ENCODE measurements around the gene TRDMT1.

The TRDMT1 gene

DNA sequence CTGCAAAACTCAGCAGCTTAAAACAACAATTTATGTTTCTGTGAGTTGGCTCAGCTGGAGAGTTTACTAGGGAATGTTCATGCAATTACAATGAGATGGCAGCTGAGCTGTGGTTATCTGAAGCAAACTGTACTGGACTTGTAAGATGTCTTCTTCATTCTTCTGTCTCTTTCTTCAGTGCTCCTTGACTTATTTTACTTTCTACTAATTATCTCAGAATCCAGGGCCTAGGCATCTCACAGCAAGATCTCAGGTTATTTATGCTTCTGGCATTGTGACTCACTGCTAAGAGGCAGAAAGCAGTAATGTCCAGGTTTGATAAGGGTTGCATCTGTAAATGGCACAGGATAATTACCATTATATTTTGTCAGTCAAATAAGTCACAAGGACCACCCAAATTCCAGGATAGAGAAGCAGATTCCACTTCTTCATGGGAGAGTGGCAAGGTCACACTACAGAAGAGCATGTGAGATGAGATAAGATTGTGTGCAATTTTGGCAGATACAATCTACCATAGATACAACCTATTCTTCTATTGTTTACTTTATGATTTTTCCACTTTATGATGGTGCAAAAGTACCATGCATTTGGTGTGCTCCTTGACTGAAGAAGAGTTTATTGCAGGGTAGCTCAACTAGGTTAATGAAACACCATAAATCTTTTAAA is 43.4 kb upstream of the TRDMT1 start:
- H4K5ac ChIP-seq (ENCODE audit: low read length) = no peak overlapping the region
- H3K23ac ChIP-seq (ENCODE audit: low read length) = no peak overlapping the region
- H3K18ac ChIP-seq (ENCODE audit: low read length) = no peak overlapping the region
- no peak overlapping the region for H3K4me2 ChIP-seq (ENCODE audit: low read length)
- H3K56ac ChIP-seq (ENCODE audit: low read length) = no peak overlapping the region
- no peak overlapping the region for H2AK5ac ChIP-seq (ENCODE audit: low read length)
- H3K79me1 ChIP-seq (ENCODE audit: low read length) = no peaks in the 10 kb centered on the region
- no peaks in the 10 kb centered on the region for H3K27me3 ChIP-seq (ENCODE audit: insufficient read depth, low read length, poor library complexity)
- DNase-seq = no peak
- no peaks in the 10 kb centered on the region for H3K4me1 ChIP-seq (ENCODE audit: control insufficient read depth, low read depth, low read length)
- H2BK15ac ChIP-seq (replicated peaks; ENCODE audit: low read depth) = no peak overlapping the region
- H3K36me3 ChIP-seq (ENCODE audit: control insufficient read depth, insufficient read depth, low read length) = no peaks in the 10 kb centered on the region
- H2BK5ac ChIP-seq (ENCODE audit: low read length) = no peak overlapping the region
- H3K4ac ChIP-seq (ENCODE audit: low read depth, low read length) = no peak overlapping the region
- H3K79me2 ChIP-seq (ENCODE audit: control insufficient read depth, insufficient read depth, low read length) = no peaks in the 10 kb centered on the region
- no peak overlapping the region for H3K27ac ChIP-seq (ENCODE audit: low read depth, low read length)
- H3K9ac ChIP-seq (ENCODE audit: low read length) = no peak overlapping the region
- H2BK120ac ChIP-seq (ENCODE audit: low read depth, low read length) = no peak overlapping the region
- no peak overlapping the region for H3K4me3 ChIP-seq (ENCODE audit: low read length)
- H4K8ac ChIP-seq (ENCODE audit: low read depth, low read length) = no peak overlapping the region

DNA sequence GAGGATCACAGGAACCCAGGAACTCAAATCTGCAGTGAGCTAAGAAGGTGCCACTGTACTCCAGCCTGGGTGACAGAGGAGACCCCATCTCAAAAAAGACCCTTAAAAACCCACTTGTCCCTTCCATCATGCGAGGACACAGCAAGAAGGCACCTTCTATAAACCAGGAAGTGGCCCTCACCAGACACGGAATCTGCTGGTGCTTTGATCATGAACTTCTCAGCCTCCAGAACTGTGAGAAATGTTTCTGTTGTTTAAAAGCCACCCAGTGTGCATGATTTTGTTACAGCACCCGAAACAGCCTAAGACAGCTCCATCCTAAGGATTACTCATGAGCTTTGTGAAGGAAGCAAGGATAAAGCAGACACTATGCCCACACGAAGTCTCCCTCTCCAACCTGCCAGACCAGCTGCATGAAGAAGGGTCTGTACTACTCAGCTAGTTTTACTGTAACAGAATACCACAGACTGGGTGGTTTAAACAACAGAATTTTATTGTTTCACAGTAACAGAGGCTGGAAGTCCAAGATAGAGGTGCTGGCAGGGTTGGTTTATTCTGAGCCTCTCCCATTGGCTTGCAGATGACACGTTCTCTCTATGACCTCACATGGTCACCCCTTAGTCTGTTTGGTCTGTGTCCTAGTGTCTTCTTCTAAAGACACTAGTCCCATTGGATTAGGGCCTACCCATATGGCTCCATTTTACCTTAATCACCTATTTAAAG is 40.3 kb upstream of the TRDMT1 start:
- no peaks in the 10 kb centered on the region for H3K79me2 ChIP-seq (ENCODE audit: control insufficient read depth, insufficient read depth, low read length)
- H2BK15ac ChIP-seq (replicated peaks; ENCODE audit: low read depth) = no peak overlapping the region
- H2BK120ac ChIP-seq (ENCODE audit: low read depth, low read length) = no peak overlapping the region
- no peak overlapping the region for H3K4ac ChIP-seq (ENCODE audit: low read depth, low read length)
- H3K36me3 ChIP-seq (ENCODE audit: control insufficient read depth, insufficient read depth, low read length) = no peaks in the 10 kb centered on the region
- no peak overlapping the region for H4K5ac ChIP-seq (ENCODE audit: low read length)
- H3K9ac ChIP-seq (ENCODE audit: low read length) = no peak overlapping the region
- H4K8ac ChIP-seq (ENCODE audit: low read depth, low read length) = no peak overlapping the region
- no peak for DNase-seq
- no peak overlapping the region for H3K23ac ChIP-seq (ENCODE audit: low read length)
- no peaks in the 10 kb centered on the region for H3K4me1 ChIP-seq (ENCODE audit: control insufficient read depth, low read depth, low read length)
- H2AK5ac ChIP-seq (ENCODE audit: low read length) = no peak overlapping the region
- H3K4me3 ChIP-seq (ENCODE audit: low read length) = no peak overlapping the region
- H3K4me2 ChIP-seq (ENCODE audit: low read length) = no peak overlapping the region
- H2BK5ac ChIP-seq (ENCODE audit: low read length) = no peak overlapping the region
- no peak overlapping the region for H3K18ac ChIP-seq (ENCODE audit: low read length)
- no CpG with 5 or more reads among the region's 5 CpGs for WGBS (ENCODE audit: extremely low coverage, insufficient coverage, low lambda C conversion rate)
- no peak overlapping the region for H3K56ac ChIP-seq (ENCODE audit: low read length)
- H3K79me1 ChIP-seq (ENCODE audit: low read length) = no peaks in the 10 kb centered on the region
- H3K27ac ChIP-seq (ENCODE audit: low read depth, low read length) = no peak overlapping the region
- no peaks in the 10 kb centered on the region for H3K27me3 ChIP-seq (ENCODE audit: insufficient read depth, low read length, poor library complexity)

DNA sequence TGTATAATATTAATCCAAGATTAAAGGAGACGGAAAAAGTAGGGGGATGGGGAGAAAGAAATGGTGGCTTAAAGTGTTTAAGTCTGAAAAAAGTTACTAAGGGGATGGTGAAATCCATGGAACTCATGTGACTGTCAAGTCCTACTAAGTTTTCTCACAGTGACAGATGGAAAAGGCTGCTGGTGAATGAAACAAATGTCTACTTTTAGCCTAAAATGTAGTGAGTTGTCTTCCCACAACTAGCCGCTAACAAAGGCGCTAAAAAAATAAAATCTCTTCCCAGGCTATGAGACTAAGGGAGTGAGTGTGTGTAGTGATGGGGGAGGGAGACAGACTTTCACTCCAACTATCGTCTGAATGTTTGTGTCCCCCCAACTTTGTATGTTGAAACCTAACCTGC is 39.1 kb upstream of the TRDMT1 start:
- no peaks in the 10 kb centered on the region for H3K27me3 ChIP-seq (ENCODE audit: insufficient read depth, low read length, poor library complexity)
- no peak overlapping the region for H3K4me3 ChIP-seq (ENCODE audit: low read length)
- no peak overlapping the region for H3K27ac ChIP-seq (ENCODE audit: low read depth, low read length)
- WGBS (ENCODE audit: extremely low coverage, insufficient coverage, low lambda C conversion rate) = no CpG with 5 or more reads among the region's 4 CpGs
- H2BK120ac ChIP-seq (ENCODE audit: low read depth, low read length) = no peak overlapping the region
- no peak overlapping the region for H3K9ac ChIP-seq (ENCODE audit: low read length)
- H3K79me1 ChIP-seq (ENCODE audit: low read length) = no peaks in the 10 kb centered on the region
- H3K56ac ChIP-seq (ENCODE audit: low read length) = no peak overlapping the region
- H4K8ac ChIP-seq (ENCODE audit: low read depth, low read length) = no peak overlapping the region
- no peak overlapping the region for H3K23ac ChIP-seq (ENCODE audit: low read length)
- no peaks in the 10 kb centered on the region for H3K36me3 ChIP-seq (ENCODE audit: control insufficient read depth, insufficient read depth, low read length)
- H2AK5ac ChIP-seq (ENCODE audit: low read length) = no peak overlapping the region
- H4K5ac ChIP-seq (ENCODE audit: low read length) = no peak overlapping the region
- no peak overlapping the region for H3K18ac ChIP-seq (ENCODE audit: low read length)
- no peak overlapping the region for H2BK5ac ChIP-seq (ENCODE audit: low read length)
- H3K4me1 ChIP-seq (ENCODE audit: control insufficient read depth, low read depth, low read length) = no peaks in the 10 kb centered on the region
- H3K4me2 ChIP-seq (ENCODE audit: low read length) = no peak overlapping the region
- no peaks in the 10 kb centered on the region for H3K79me2 ChIP-seq (ENCODE audit: control insufficient read depth, insufficient read depth, low read length)
- no peak overlapping the region for H3K4ac ChIP-seq (ENCODE audit: low read depth, low read length)
- no peak for DNase-seq
- no peak overlapping the region for H2BK15ac ChIP-seq (replicated peaks; ENCODE audit: low read depth)

DNA sequence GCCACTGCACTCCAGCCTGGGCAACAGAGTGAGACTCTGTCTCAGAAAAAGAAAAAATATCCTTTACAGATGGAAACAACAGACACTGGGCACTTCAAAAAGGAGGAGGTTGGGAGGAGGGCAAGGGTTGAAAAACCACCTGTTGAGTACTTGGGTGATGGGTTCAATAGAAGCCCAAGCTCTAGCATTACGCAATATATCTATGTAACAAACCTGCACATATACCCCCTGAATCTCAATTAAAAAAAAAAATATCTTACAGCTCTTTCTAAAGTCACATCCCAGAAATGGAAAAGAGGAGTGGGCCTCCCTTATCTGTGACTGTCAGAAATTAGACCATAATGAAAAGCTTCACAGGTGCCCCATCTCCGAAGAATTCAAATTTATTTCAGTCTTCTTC is 38.6 kb upstream of the TRDMT1 start:
- Histone ChIP-seq H2BK120ac (ENCODE audit: low read depth, low read length) (no peak overlapping the region), H3K23ac (ENCODE audit: low read length) (no peak overlapping the region), H3K56ac (ENCODE audit: low read length) (no peak overlapping the region), H3K4me3 (ENCODE audit: low read length) (no peak overlapping the region), H2AK5ac (ENCODE audit: low read length) (no peak overlapping the region), H3K36me3 (ENCODE audit: control insufficient read depth, insufficient read depth, low read length) (no peaks in the 10 kb centered on the region), H3K27me3 (ENCODE audit: insufficient read depth, low read length, poor library complexity) (no peaks in the 10 kb centered on the region), H3K4me2 (ENCODE audit: low read length) (no peak overlapping the region), H3K79me2 (ENCODE audit: control insufficient read depth, insufficient read depth, low read length) (no peaks in the 10 kb centered on the region), H3K18ac (ENCODE audit: low read length) (no peak overlapping the region), H4K5ac (ENCODE audit: low read length) (no peak overlapping the region), H3K79me1 (ENCODE audit: low read length) (no peaks in the 10 kb centered on the region), H2BK5ac (ENCODE audit: low read length) (no peak overlapping the region), H3K27ac (ENCODE audit: low read depth, low read length) (no peak overlapping the region), H3K4ac (ENCODE audit: low read depth, low read length) (no peak overlapping the region), H2BK15ac (replicated peaks; ENCODE audit: low read depth) (no peak overlapping the region), H4K8ac (ENCODE audit: low read depth, low read length) (no peak overlapping the region), H3K4me1 (ENCODE audit: control insufficient read depth, low read depth, low read length) (no peaks in the 10 kb centered on the region), H3K9ac (ENCODE audit: low read length) (no peak overlapping the region)
- no CpG with 5 or more reads among the region's 2 CpGs for WGBS (ENCODE audit: extremely low coverage, insufficient coverage, low lambda C conversion rate)
- DNase-seq = no peak

DNA sequence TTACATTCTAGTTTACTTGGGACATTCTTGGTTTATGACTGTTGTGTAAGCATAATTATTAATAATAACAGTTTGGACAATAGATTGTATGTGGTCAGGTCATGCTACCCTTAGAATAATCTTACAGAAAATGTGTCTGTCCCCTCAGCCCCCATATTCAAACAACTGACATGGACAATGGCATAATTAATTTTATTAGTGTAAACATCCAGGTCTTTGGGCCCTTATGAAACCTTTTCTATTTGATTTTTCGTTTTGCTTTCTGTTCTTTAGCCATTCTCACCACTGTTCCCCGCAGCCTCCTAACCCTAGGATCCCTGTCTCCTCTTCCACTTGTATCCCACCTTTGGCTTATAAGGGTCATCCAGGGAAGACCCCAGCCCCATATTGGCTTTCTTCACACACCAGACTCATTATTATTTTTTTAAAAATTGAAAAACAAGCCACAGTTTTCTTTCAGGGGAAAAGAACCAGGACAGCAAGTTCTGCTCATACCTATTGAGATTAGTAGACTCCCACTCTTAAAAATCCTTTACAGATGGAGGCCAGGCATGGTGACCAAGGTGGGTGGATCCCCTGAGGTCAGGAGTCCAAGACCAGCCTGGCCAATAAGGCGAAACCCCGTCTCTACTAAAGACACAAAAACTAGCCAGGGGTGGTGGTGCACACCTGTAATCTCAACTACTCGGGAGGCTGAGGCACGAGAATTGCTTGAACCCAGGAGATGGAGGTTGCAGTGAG is 38.0 kb upstream of the TRDMT1 start:
- Histone ChIP-seq H3K9ac (ENCODE audit: low read length) (no peak overlapping the region), H3K36me3 (ENCODE audit: control insufficient read depth, insufficient read depth, low read length) (peaks cover 1% of the 10 kb centered on the region), H3K79me1 (ENCODE audit: low read length) (no peaks in the 10 kb centered on the region), H3K4me2 (ENCODE audit: low read length) (no peak overlapping the region), H3K79me2 (ENCODE audit: control insufficient read depth, insufficient read depth, low read length) (no peaks in the 10 kb centered on the region), H2BK15ac (replicated peaks; ENCODE audit: low read depth) (no peak overlapping the region), H3K27ac (ENCODE audit: low read depth, low read length) (no peak overlapping the region), H3K4ac (ENCODE audit: low read depth, low read length) (no peak overlapping the region), H3K18ac (ENCODE audit: low read length) (no peak overlapping the region), H2BK120ac (ENCODE audit: low read depth, low read length) (no peak overlapping the region), H3K56ac (ENCODE audit: low read length) (no peak overlapping the region), H3K4me3 (ENCODE audit: low read length) (no peak overlapping the region), H3K27me3 (ENCODE audit: insufficient read depth, low read length, poor library complexity) (no peaks in the 10 kb centered on the region), H2BK5ac (ENCODE audit: low read length) (no peak overlapping the region), H2AK5ac (ENCODE audit: low read length) (no peak overlapping the region), H3K23ac (ENCODE audit: low read length) (no peak overlapping the region), H4K8ac (ENCODE audit: low read depth, low read length) (no peak overlapping the region), H3K4me1 (ENCODE audit: control insufficient read depth, low read depth, low read length) (no peaks in the 10 kb centered on the region), H4K5ac (ENCODE audit: low read length) (no peak overlapping the region)
- no CpG with 5 or more reads among the region's 6 CpGs for WGBS (ENCODE audit: extremely low coverage, insufficient coverage, low lambda C conversion rate)
- no peak for DNase-seq
